PFSK-1 (cell line): ENCODE measurements around the gene SH2D4B.

Experiments
- POLR2AphosphoS5 ChIP-seq: IDR thresholded peaks from 2 replicates; pipeline ENCODE4 v1.6.1; 2012; ENCODE audit warnings: low read depth, mild to moderate bottlenecking, control low read depth, low read length, moderate library complexity
- TAF1 ChIP-seq: IDR thresholded peaks from 2 replicates; pipeline ENCODE4 v1.6.1; 2012; ENCODE audit warnings: low read length, control low read depth, borderline replicate concordance; ENCODE audit not compliant: insufficient read depth
- TF ChIP-seq, protein P1 (sequence below), 2 experiments: IDR thresholded peaks; 2 replicates each; pipeline versions ENCODE4 v1.6.1 to v1.8.0; 2011 to 2012; ENCODE audit warnings: low read depth in 2 of 2, low read length in 2 of 2, control low read depth in 1 of 2, inconsistent platforms in 1 of 2, mild to moderate bottlenecking in 1 of 2, moderate library complexity in 1 of 2; ENCODE audit not compliant: insufficient read depth in 1 of 2

DNA sequence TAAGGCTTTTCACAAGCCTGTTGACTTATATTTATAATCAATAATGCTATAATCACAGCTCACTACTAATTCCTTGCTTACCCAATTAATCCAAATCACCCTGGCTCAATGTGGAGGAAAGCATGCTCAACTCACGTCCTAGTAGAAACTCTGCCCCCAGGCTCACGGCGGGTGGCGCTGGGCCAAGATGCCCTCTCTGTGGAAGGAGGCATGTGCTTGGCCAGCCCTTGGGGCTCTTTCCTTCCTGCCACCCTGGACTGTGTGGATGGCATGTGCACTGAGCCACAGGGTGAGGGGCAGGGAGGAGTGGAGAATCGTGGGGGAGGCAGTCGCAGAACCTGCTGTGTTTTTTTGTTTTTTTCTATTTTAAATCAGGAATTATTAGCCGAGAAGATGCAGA lies 96.2 kb downstream of the SH2D4B start:
- TF ChIP-seq, protein P1, sequence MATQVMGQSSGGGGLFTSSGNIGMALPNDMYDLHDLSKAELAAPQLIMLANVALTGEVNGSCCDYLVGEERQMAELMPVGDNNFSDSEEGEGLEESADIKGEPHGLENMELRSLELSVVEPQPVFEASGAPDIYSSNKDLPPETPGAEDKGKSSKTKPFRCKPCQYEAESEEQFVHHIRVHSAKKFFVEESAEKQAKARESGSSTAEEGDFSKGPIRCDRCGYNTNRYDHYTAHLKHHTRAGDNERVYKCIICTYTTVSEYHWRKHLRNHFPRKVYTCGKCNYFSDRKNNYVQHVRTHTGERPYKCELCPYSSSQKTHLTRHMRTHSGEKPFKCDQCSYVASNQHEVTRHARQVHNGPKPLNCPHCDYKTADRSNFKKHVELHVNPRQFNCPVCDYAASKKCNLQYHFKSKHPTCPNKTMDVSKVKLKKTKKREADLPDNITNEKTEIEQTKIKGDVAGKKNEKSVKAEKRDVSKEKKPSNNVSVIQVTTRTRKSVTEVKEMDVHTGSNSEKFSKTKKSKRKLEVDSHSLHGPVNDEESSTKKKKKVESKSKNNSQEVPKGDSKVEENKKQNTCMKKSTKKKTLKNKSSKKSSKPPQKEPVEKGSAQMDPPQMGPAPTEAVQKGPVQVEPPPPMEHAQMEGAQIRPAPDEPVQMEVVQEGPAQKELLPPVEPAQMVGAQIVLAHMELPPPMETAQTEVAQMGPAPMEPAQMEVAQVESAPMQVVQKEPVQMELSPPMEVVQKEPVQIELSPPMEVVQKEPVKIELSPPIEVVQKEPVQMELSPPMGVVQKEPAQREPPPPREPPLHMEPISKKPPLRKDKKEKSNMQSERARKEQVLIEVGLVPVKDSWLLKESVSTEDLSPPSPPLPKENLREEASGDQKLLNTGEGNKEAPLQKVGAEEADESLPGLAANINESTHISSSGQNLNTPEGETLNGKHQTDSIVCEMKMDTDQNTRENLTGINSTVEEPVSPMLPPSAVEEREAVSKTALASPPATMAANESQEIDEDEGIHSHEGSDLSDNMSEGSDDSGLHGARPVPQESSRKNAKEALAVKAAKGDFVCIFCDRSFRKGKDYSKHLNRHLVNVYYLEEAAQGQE (IDR thresholded peaks at IDR 0.05; ENCODE audit: insufficient read depth in 1 of 2, low read depth in 2 of 2, low read length in 2 of 2), result no peak
- TF ChIP-seq TAF1, result no peak
- no peak for TF ChIP-seq POLR2AphosphoS5
